Astrocyte of the cerebellum (primary cell): ENCODE results near the gene CLEC20A.
A peak's percentile ranks its signal among the peaks of the same experiment; 100 is the strongest.

ENCODE experiments used
- DNase-seq: peaks from one replicate; pipeline ENCODE4 v3.0.0-alpha.2; 2011; ENCODE audit warnings: low read depth
- H3K4me3 ChIP-seq: 2 replicates; pipeline ENCODE4 v1.5.1; 2011; ENCODE audit warnings: mild to moderate bottlenecking, low read depth, low read length, moderate library complexity
- in situ Hi-C: cut with HindIII; loops from 2 replicates; pipeline ENCODE4 v1.10.0; 2017; ENCODE audit warnings: low sequenced_read_pairs
- TF ChIP-seq, protein P1 (sequence below): IDR thresholded peaks from 2 replicates; pipeline ENCODE4 v1.5.1; 2012; ENCODE audit warnings: low read length, low read depth, moderate library complexity, mild to moderate bottlenecking; ENCODE audit errors: missing control alignments

The CLEC20A gene

DNA sequence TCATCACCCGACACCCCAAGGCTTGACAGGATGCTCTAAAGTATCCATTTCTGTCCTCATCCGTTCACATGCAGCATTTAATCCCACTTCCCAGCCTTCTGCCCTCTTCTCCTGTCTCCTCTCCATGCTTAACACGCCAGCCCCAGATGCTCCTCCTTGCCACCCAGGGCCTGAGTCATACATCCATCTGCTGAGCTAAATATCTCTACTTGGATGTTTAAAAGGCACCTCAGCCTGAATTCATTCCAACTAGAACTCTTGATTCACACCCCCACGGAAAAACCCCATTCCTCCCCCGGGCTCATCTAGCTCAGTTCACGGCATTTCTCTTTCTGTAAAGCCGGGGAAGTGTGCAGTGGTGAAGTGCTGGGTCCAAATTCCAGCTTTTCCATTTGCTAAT is 43.9 kb upstream of the CLEC20A start:
- in situ Hi-C loops, result no loop called here
- DNase-seq, result no peak
- no peak overlapping the region for H3K4me3 ChIP-seq
- TF ChIP-seq, protein P1, sequence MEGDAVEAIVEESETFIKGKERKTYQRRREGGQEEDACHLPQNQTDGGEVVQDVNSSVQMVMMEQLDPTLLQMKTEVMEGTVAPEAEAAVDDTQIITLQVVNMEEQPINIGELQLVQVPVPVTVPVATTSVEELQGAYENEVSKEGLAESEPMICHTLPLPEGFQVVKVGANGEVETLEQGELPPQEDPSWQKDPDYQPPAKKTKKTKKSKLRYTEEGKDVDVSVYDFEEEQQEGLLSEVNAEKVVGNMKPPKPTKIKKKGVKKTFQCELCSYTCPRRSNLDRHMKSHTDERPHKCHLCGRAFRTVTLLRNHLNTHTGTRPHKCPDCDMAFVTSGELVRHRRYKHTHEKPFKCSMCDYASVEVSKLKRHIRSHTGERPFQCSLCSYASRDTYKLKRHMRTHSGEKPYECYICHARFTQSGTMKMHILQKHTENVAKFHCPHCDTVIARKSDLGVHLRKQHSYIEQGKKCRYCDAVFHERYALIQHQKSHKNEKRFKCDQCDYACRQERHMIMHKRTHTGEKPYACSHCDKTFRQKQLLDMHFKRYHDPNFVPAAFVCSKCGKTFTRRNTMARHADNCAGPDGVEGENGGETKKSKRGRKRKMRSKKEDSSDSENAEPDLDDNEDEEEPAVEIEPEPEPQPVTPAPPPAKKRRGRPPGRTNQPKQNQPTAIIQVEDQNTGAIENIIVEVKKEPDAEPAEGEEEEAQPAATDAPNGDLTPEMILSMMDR, result no peak

DNA sequence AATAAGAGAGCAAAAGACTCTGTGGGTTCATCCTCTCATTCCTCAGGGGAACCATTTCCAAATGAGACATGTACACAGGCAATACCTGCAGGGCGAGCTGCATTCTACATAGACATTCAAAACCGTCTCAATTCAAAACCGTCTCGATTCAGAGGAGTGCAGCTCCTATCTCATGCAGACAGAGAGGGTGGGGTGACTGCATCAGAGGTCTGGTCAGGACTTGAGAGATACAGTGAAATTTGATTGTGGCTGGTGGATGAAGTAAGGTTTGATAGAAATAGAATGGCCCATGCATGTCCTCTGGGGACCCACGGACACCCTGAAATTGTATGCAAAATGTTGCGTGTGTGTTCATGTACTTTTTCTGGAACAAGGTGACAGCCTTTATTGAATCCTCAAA is 43.4 kb upstream of the CLEC20A start:
- TF ChIP-seq, protein P1, result no peak
- in situ Hi-C loops, result no loop called here
- DNase-seq, result no peak
- no peak overlapping the region for H3K4me3 ChIP-seq

DNA sequence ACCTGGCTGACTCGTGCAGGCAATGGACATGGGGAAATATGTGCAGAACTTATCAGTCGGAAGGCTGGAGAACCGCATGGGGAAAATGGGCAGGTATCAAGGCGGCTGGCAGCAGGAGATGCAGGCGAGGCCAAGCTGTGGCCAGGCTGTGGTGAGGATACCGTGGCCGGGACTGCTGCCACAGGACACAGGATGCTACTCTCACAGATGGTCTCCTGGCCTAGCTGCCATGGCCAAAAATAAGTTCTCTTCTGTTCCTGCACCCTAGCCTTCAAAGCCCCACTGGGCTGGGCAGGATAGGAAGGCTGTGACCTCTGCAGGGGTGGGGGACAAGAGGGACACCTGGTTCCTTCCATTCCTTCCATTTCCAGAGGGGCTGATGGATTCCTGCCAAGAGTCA is 42.5 kb upstream of the CLEC20A start:
- in situ Hi-C loops, result no loop called here
- H3K4me3 ChIP-seq, result no peak overlapping the region
- DNase-seq, result no peak
- TF ChIP-seq, protein P1, result no peak

DNA sequence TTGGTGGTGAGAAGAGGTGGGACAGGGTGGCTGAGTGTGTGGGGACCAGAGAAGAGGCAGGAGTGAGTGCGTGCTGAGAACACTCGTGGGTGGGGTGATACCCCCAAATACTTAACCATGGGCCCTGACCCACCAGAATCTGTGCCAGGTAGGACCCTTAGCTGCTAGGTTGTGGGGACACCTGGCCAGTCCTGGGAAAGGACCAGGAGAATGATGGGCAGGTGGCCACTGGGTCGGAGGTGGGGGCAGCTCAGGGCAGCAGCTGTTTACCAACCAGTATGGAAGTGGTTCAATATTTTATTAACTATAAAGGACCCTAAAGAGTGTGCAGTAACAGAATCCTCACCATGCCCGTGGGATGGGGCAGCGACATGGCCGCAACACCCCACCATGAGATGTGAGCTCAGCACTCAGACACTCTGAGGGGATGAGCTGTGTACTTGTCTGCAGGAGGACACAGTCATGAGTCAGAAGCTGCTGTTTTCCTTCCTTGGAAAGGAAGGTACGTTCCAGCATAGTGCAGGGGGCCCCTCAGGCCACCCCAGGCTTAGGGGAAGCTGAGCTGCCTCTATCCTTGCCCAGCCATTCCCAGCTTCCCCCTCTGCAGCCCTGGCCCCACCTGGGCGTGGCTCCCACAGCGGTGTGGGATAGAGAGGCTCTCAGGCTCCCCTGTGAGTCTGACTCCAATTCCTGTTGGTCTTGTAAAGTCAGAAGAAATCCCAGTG is 41.6 kb upstream of the CLEC20A start:
- TF ChIP-seq, protein P1, result no peak
- in situ Hi-C loops, result no loop called here
- DNase-seq, result no peak
- no peak overlapping the region for H3K4me3 ChIP-seq

DNA sequence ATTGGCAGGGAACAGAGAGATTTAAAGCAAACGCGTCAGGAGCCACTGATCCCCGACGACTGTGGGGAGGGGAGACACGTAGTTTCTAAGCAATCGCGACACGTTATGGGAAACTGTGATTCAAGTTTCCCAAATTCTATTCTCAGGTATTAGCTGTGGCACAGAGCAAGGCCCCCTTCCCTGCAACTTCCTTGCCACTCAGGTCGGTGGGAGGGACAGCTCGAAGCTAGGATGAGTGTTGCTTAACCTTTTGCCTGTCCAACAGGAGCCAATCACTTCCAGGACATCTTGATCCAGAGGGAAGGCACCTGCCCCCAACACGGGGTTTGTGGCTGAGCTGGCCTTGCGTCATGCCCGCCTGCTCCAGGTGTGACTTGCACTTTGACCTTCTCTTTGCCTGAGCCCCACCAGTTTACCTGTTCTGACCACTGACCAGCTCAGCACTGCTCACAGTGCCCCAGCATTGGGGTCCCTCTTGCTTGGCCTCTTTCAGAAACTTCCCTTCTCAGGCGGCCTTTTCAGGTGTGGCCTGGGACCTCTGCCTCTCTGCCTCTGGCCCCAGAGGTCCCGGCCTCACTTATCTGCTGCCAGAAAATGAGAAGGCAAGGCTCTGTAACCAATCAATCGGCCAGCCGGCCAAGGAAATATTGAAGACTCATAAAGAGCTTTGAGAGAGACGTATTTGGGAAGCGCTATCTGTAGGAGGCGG is 40.8 kb upstream of the CLEC20A start:
- TF ChIP-seq, protein P1, result no peak
- in situ Hi-C loops, result no loop called here
- H3K4me3 ChIP-seq, result no peak overlapping the region
- DNase-seq, result no peak

DNA sequence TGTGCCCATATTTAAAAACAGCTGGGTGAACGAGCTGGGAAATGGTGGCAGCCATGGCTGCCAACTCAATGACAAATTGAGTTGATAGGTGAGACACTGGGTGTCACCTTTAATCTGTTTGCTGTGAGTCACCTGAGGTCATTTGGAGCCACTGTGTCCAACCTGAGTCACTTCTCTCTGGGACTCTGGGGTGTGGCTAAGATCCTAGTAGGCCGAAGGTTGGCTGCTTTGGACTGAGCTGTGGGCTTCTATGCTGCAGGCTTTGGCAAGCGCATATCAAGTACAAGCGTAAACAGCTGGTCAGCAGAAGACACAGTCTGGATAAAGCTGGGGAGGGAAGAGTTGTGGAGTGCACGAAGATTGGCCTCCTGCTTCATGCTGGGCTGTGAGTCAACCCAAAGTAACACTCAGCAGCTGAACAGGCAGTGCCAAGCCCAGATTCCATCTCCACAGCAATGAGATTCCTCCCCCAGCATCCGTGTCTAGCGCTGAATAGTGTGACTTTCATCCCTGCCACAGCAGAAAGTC is 40.1 kb upstream of the CLEC20A start:
- TF ChIP-seq, protein P1, result no peak
- no peak overlapping the region for H3K4me3 ChIP-seq
- in situ Hi-C loops, result no loop called here
- peak; percentile 96 for DNase-seq
